OCI-LY3 (cell line): ENCODE results near the gene BAG1.

Source experiments
- EZH2phosphoT487 ChIP-seq: fragments of 200-600 bp; shearing (Covaris generic); IDR thresholded peaks from 2 replicates; pipeline ENCODE4 v1.6.1; 2018; ENCODE audit warnings: antibody characterized with exemption, mixed run types, low read depth
- TF ChIP-seq, protein P1 (sequence below): fragments of 200-600, 300-600 bp; sonication (generic); IDR thresholded peaks from 2 replicates; pipeline ENCODE4 v1.5.1; 2014; ENCODE audit warnings: antibody characterized with exemption, low read length, low read depth

DNA sequence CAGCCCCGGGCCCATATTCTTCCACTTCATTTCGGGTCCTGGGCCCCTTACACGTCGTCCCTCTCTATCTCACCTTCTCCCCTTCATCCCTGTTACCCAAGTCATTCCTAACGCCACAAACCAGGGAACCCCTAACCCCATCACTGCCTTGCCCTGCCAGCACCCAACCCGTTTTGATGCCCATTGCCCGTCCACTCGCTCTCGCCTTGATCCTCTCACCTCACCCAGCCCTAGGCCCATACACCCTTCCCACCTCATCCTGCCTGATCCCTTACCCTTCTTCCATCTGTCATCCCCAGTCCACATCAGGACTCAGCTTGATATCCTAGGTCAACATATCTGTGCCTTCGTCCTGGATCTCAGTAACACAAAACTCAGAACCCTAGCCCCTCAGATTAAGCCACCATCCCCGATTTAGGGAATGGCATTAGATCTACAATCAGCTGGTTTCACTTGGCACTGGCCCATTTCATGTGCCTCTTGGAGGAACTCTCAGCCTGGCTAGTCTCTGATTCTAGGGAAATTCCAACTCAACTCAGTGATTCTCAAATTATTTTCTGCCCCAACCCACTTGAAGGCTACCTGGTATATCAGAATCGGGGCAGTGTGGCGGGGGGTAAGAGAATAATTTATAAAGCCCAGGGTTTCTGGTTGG lies 830 bp upstream of the BAG1 start:
- TF ChIP-seq, protein P1, sequence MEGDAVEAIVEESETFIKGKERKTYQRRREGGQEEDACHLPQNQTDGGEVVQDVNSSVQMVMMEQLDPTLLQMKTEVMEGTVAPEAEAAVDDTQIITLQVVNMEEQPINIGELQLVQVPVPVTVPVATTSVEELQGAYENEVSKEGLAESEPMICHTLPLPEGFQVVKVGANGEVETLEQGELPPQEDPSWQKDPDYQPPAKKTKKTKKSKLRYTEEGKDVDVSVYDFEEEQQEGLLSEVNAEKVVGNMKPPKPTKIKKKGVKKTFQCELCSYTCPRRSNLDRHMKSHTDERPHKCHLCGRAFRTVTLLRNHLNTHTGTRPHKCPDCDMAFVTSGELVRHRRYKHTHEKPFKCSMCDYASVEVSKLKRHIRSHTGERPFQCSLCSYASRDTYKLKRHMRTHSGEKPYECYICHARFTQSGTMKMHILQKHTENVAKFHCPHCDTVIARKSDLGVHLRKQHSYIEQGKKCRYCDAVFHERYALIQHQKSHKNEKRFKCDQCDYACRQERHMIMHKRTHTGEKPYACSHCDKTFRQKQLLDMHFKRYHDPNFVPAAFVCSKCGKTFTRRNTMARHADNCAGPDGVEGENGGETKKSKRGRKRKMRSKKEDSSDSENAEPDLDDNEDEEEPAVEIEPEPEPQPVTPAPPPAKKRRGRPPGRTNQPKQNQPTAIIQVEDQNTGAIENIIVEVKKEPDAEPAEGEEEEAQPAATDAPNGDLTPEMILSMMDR = no peak
- no peak for TF ChIP-seq EZH2phosphoT487
